OCI-LY3 (cell line): Measurements from ENCODE around the gene NMT1.

ENCODE experiments used
- H2AFZ ChIP-seq: fragments of 200-600, 300-600 bp; shearing (Covaris generic); 2 replicates; pipeline ENCODE4 v1.6.0; 2014; ENCODE audit warnings: antibody characterized with exemption, low read depth, low read length
- H3K27ac ChIP-seq: fragments of 200-600, 300-600 bp; sonication (generic); 2 replicates; pipeline ENCODE4 v1.5.1; 2014; ENCODE audit warnings: mild to moderate bottlenecking, low read length, moderate library complexity, mixed read lengths
- H3K27me3 ChIP-seq: fragments of 200-600, 300-600 bp; sonication (generic); 2 replicates; pipeline ENCODE4 v1.6.1; 2014; ENCODE audit warnings: low read depth, low read length, mixed read lengths
- H3K36me3 ChIP-seq: fragments of 200-600, 300-600 bp; sonication (generic); replicated peaks from 2 replicates; pipeline ENCODE3; 2014; ENCODE audit warnings: low read depth, low read length, mixed read lengths
- H3K4me1 ChIP-seq: fragments of 300-600, 200-600 bp; sonication (generic); 2 replicates; pipeline ENCODE4 v1.6.1; 2014; ENCODE audit warnings: low read length, mixed read lengths
- H3K4me2 ChIP-seq: fragments of 200-600, 300-600 bp; sonication (generic); 2 replicates; pipeline ENCODE4 v1.6.1; 2014; ENCODE audit warnings: low read length, mixed read lengths
- H3K4me3 ChIP-seq: fragments of 300-600, 200-600 bp; sonication (generic); 2 replicates; pipeline ENCODE4 v1.5.1; 2014; ENCODE audit warnings: antibody characterized with exemption, mild to moderate bottlenecking, low read length, moderate library complexity
- H3K79me2 ChIP-seq: fragments of 300-600, 200-600 bp; shearing (Covaris generic); 2 replicates; pipeline ENCODE4 v1.6.1; 2014; ENCODE audit warnings: mild to moderate bottlenecking, low read length, mixed read lengths
- H3K9ac ChIP-seq: fragments of 300-600, 200-600 bp; shearing (Covaris generic); 2 replicates; pipeline ENCODE4 v1.6.0; 2014; ENCODE audit warnings: mild to moderate bottlenecking, low read length, moderate library complexity
- H3K9me3 ChIP-seq: fragments of 200-600, 300-600 bp; shearing (Covaris generic); 2 replicates; pipeline ENCODE4 v1.6.1; 2014; ENCODE audit warnings: low read length, mixed read lengths; ENCODE audit not compliant: insufficient read depth
- H4K20me1 ChIP-seq: fragments of 200-600, 300-600 bp; sonication (generic); 2 replicates; pipeline ENCODE4 v1.6.1; 2016; ENCODE audit warnings: low read length, mixed read lengths; ENCODE audit not compliant: insufficient read depth
- CTCF ChIP-seq: fragments of 200-600, 300-600 bp; sonication (generic); IDR thresholded peaks from 2 replicates; pipeline ENCODE4 v1.5.1; 2014; ENCODE audit warnings: antibody characterized with exemption, low read length, low read depth
- EZH2phosphoT487 ChIP-seq: fragments of 200-600 bp; shearing (Covaris generic); IDR thresholded peaks from 2 replicates; pipeline ENCODE4 v1.6.1; 2018; ENCODE audit warnings: antibody characterized with exemption, mixed run types, low read depth

Gene NMT1

GRCh38 chr17:45131616-45132319 is 70.7 kb downstream of the NMT1 start:
- H3K79me2 ChIP-seq, result no peaks in the 10 kb centered on the region
- peak overlapping the region; percentile 61 for H3K9ac ChIP-seq
- H3K36me3 ChIP-seq, result no peaks in the 10 kb centered on the region
- peaks cover 10% of the 10 kb centered on the region for H3K4me1 ChIP-seq
- no peak overlapping the region for H3K27ac ChIP-seq
- H3K27me3 ChIP-seq, result no peaks in the 10 kb centered on the region; the same call in 1 of the 2 replicates
- TF ChIP-seq CTCF, result peak; percentile 89
- TF ChIP-seq EZH2phosphoT487, result no peak
- H4K20me1 ChIP-seq, result no peaks in the 10 kb centered on the region
- H3K9me3 ChIP-seq, result no peaks in the 10 kb centered on the region
- H3K4me2 ChIP-seq, result peak overlapping the region; percentile 91
- no peak overlapping the region for H2AFZ ChIP-seq
- peak overlapping the region; percentile 96 for H3K4me3 ChIP-seq

DNA sequence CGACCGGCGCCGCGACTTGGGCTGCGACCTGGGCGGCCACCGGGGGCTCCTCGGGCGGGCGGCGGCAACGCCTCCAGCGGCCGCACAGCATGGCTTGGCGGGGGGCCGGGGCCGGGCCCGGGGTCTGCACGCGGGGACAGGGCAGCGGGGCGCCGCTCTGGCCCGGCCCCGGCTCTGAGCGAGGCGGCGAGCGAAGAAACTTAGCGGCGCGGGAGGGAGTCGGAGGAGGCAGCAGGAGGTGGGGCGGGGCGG is 71.1 kb downstream of the NMT1 start, which contains the start of gene PLCD3:
PLCD3 (minus strand) TSS at position 196 of the 252 bp plus-strand sequence; CDS start at position 91, 105 bp downstream.
- H3K27ac ChIP-seq, result peak within 1 kb of the TSS; percentile 67
- H3K9me3 ChIP-seq, result no peaks in the 10 kb centered on the region
- peaks cover 10% of the 10 kb centered on the region for H3K4me1 ChIP-seq
- no peaks in the 10 kb centered on the region for H3K36me3 ChIP-seq
- no peaks in the 10 kb centered on the region for H3K79me2 ChIP-seq
- peak within 1 kb of the TSS; percentile 96 for H3K4me3 ChIP-seq
- TF ChIP-seq CTCF (no peak), EZH2phosphoT487 (no peak)
- peak within 1 kb of the TSS; percentile 99 for H3K4me2 ChIP-seq
- peak within 1 kb of the TSS; percentile 76 for H3K9ac ChIP-seq
- H2AFZ ChIP-seq, result peak within 1 kb of the TSS; percentile 72; the same call in 1 of the 2 replicates
- no peaks in the 10 kb centered on the region; the same call in 1 of the 2 replicates for H3K27me3 ChIP-seq
- H4K20me1 ChIP-seq, result no peaks in the 10 kb centered on the region

GRCh38 chr17:45132572-45133463 is 71.7 kb downstream of the NMT1 start:
- Histone ChIP-seq H3K9me3 (no peaks in the 10 kb centered on the region), H3K79me2 (no peaks in the 10 kb centered on the region), H3K4me2 (peak overlapping the region; percentile 99), H3K36me3 (no peaks in the 10 kb centered on the region), H4K20me1 (no peaks in the 10 kb centered on the region), H3K4me3 (peak overlapping the region; percentile 96), H3K27ac (peak overlapping the region; percentile 67), H3K27me3 (no peaks in the 10 kb centered on the region; the same call in 1 of the 2 replicates), H2AFZ (peak overlapping the region; percentile 72; the same call in 1 of the 2 replicates), H3K9ac (peak overlapping the region; percentile 76), H3K4me1 (peaks cover 10% of the 10 kb centered on the region)
- TF ChIP-seq EZH2phosphoT487 (no peak), CTCF (peak; percentile 78)
